GM19372 (cell line): ENCODE results near the gene NPTX1.
A peak's percentile ranks its signal among the peaks of the same experiment; 100 is the strongest.

ENCODE experiments used
- ATAC-seq: cut with Tn5 transposase; IDR thresholded peaks from one replicate; pipeline ENCODE4 v1.9.1; 2021; ENCODE audit warnings: mild to moderate bottlenecking, low read depth, moderate library complexity; ENCODE audit not compliant: unreplicated experiment

Gene NPTX1

GRCh38 chr17:80430446-80431245 is 45.8 kb downstream of the NPTX1 start:
- ATAC-seq, result no peak

- no peak for ATAC-seq
Measured at GRCh38 chr17:80429356-80430275, 46.8 kb downstream of the NPTX1 start.

- no peak for ATAC-seq
Measured at GRCh38 chr17:80428796-80429195, 47.6 kb downstream of the NPTX1 start.

GRCh38 chr17:80428363-80428762 is 48.0 kb downstream of the NPTX1 start:
- no peak for ATAC-seq

- ATAC-seq, result no peak
Measured at GRCh38 chr17:80427366-80428282, 48.8 kb downstream of the NPTX1 start.

GRCh38 chr17:80426671-80427326 is 49.6 kb downstream of the NPTX1 start:
- ATAC-seq, result peak; percentile 53

- ATAC-seq, result no peak
Measured at GRCh38 chr17:80425835-80426426, 50.5 kb downstream of the NPTX1 start.

- ATAC-seq, result no peak
Measured at GRCh38 chr17:80424878-80425765, 51.3 kb downstream of the NPTX1 start.

DNA sequence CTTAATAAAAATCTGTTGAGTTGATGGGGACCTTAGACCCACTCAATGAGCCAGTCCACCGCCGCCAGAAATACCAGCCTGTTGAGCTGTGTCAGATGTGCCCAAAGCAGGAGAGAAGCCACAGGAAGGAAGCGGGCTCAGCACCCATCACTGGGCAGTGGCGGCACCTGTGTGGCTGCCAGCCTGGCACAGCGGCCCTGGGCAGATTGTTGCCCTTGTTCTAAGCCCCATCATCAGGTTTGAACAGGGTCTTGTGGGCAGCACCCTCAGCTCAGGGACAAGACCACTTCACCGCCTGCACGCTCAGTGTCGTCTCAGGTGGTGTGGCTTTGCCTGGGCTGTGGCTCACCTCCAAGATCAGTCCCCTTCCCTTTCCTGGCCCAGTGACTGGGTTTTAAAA is 52.1 kb downstream of the NPTX1 start:
- no peak for ATAC-seq

GRCh38 chr17:80423536-80424225 is 52.7 kb downstream of the NPTX1 start:
- no peak for ATAC-seq

- ATAC-seq, result no peak
Measured at GRCh38 chr17:80422981-80423380, 53.4 kb downstream of the NPTX1 start.

DNA sequence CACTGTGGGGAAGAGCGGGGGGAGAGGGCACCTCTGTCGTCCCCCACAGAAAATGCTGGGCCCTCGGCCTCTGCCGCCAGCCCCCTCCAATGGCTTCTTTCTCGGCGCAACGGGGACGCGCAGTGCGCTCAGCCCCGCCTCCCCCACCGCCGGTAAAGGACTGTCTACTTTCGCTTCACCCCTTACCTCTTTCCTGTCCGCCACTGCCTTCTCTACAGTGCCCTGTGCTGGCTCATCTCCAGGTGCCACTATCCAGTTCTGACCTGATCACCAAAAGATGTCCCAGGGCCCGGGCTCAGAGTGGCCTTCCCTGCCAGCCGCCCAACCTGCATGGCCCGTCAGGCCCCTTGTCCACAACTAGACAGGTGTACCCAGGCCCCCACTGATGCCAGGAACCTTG is 54.1 kb downstream of the NPTX1 start:
- no peak for ATAC-seq

GRCh38 chr17:80421381-80422090 is 54.9 kb downstream of the NPTX1 start:
- no peak for ATAC-seq

GRCh38 chr17:80419255-80419654 is 57.2 kb downstream of the NPTX1 start:
- ATAC-seq, result no peak

- ATAC-seq, result no peak
Measured at GRCh38 chr17:80418589-80418988, 57.8 kb downstream of the NPTX1 start.
